Erythroblast (primary cell): ENCODE results near the gene SNAI1.

Source experiments
- GATA1 ChIP-seq: IDR thresholded peaks from 2 replicates; pipeline ENCODE4 v1.6.1; 2011; ENCODE audit warnings: low read depth, mild to moderate bottlenecking, control low read depth, low read length, moderate library complexity
- POLR2A ChIP-seq: IDR thresholded peaks from 2 replicates; pipeline ENCODE4 v1.6.1; 2011; ENCODE audit warnings: mild to moderate bottlenecking, low read length

DNA sequence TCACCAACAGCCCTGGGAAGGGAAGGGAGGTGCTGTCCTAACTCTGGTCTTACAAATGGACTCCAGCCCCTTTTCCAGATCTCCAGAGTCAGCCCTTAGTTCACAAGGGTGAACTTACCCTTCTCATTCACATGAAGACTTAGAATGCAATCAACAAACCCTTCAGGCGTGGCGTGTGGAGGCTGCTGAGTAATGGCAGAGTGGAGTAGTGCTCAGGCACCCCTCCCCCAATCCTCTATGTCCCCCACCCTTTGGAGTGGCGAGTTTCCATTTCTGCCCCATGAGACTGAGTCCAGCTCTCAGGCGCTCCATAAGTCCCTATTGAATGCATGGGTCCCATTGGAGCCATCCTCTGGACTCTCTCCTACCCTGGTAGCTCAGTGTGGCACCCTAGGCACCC lies 3.3 kb downstream of the SNAI1 start:
- TF ChIP-seq POLR2A = no peak
- no peak for TF ChIP-seq GATA1
